ENCODE results near the gene STRN4. TPM values are rescaled to one million over a fixed set of nuclear protein-coding genes. Genes with fewer than 3 reads are reported as not detected.
"Not testable (repeated sequence)": the region's sequence is repeated elsewhere in the genome, so short reads cannot be mapped to it uniquely, and the experiment has no call there.

The STRN4 gene
- total and polyA plus RNA-seq, 2 donors (not counting 1 experiment from before 2014, with no cell fraction given), result 111 to 112 TPM

GRCh38 chr19:46713781-46714443 lies 32.3 kb downstream of the STRN4 start:
- Mint-ChIP-seq H3K27ac (peak overlapping the region; percentile 94), H3K9me3 (ENCODE audit: insufficient read depth) (no peaks in the 10 kb centered on the region), H3K27me3 (no peaks in the 10 kb centered on the region), H3K4me1 (peaks cover 37% of the 10 kb centered on the region), H3K4me3 (peak overlapping the region; percentile 97)
- peak; percentile 56 for DNase-seq
- H3K4me1 ChIP-seq (ENCODE audit: control insufficient read depth in 2 of 2, insufficient read depth in 2 of 2, low read length in 2 of 2), result peaks cover 25 to 42% of the 10 kb centered on the region in 2 donors
- H4K20me1 ChIP-seq (ENCODE audit: control insufficient read depth, insufficient read depth, low read length, poor library complexity, severe bottlenecking), result peaks cover 58% of the 10 kb centered on the region
- CTCF ChIA-PET, result interaction anchor here (0.8 to 4.4 kb wide), 7 partner anchors 9 to 127 kb away, joined by 3 to 65 read pairs (median 10); no protein-coding TSS in a partner anchor
- H3K79me2 ChIP-seq (ENCODE audit: control insufficient read depth, insufficient read depth, low read length), result peaks cover 77% of the 10 kb centered on the region
- POLR2A ChIA-PET, result interaction anchor here (0.5 to 1.3 kb wide), 8 partner anchors 8 to 110 kb away, joined by 3 to 10 read pairs (median 5); no protein-coding TSS in a partner anchor
- H3K27me3 ChIP-seq (replicated peaks in 1 of 4; ENCODE audit: control extremely low read depth in 1 of 4, control insufficient read depth in 3 of 4, insufficient read depth in 4 of 4, low read length in 3 of 4), result no peaks in the 10 kb centered on the region
- H2AFZ ChIP-seq (ENCODE audit: insufficient read depth, low read depth, low read length, poor library complexity, severe bottlenecking), result peak overlapping the region; percentile 50
- TF ChIP-seq CTCF (IDR thresholded peaks at IDR 0.05) (no peak), EZH2 (IDR thresholded peaks at IDR 0.05; ENCODE audit: borderline replicate concordance, insufficient read depth, low read depth, low read length, poor library complexity, severe bottlenecking) (no peak)
- H3K9me3 ChIP-seq (ENCODE audit: control extremely low read depth in 1 of 3, control insufficient read depth in 2 of 3, insufficient read depth in 1 of 3, low read length in 2 of 3), result no peaks in the 10 kb centered on the region
- peak; percentile 20 for ATAC-seq (ENCODE audit: low read depth)
- peak overlapping the region; percentile 82 to 89 for H3K27ac ChIP-seq (ENCODE audit: low read length in 2 of 2)
- H3K9ac ChIP-seq (ENCODE audit: low read length), result peak overlapping the region; percentile 92
- intact Hi-C loops (cut with micrococcal nuclease), result loop anchor here (1.0 to 2.0 kb wide), 3 partner anchors 10 to 73 kb away; no protein-coding TSS in a partner anchor
- H3K4me2 ChIP-seq (replicated peaks; ENCODE audit: low read depth, low read length, poor library complexity, severe bottlenecking), result peak overlapping the region; percentile 94
- H3K36me3 ChIP-seq (replicated peaks in 1 of 2; ENCODE audit: control extremely low read depth in 1 of 2, control insufficient read depth in 1 of 2, extremely low read depth in 1 of 2, insufficient read depth in 2 of 2, low read length in 1 of 2), result peaks cover 0 to 30% of the 10 kb centered on the region in 2 experiments
- 2% methylated on average over 14 of the region's 39 CpGs for WGBS (ENCODE audit: insufficient coverage)
- peak overlapping the region in 4 of 5 experiments; percentile 89 to 99 (median 94) for H3K4me3 ChIP-seq (ENCODE audit: control extremely low read depth in 1 of 5, extremely low read depth in 1 of 5, insufficient read depth in 1 of 5, low read depth in 2 of 5, low read length in 4 of 5)

- H2AFZ ChIP-seq (ENCODE audit: insufficient read depth, low read depth, low read length, poor library complexity, severe bottlenecking); H3K9me3 Mint-ChIP-seq (ENCODE audit: insufficient read depth); H3K9ac ChIP-seq (ENCODE audit: low read length); H3K27me3 ChIP-seq (replicated peaks in 1 of 4; ENCODE audit: control extremely low read depth in 1 of 4, control insufficient read depth in 3 of 4, insufficient read depth in 4 of 4, low read length in 3 of 4); H3K9me3 ChIP-seq (ENCODE audit: control extremely low read depth in 1 of 3, control insufficient read depth in 2 of 3, insufficient read depth in 1 of 3, low read length in 2 of 3); H3K4me3 ChIP-seq (ENCODE audit: control extremely low read depth in 1 of 5, extremely low read depth in 1 of 5, insufficient read depth in 1 of 5, low read depth in 2 of 5, low read length in 4 of 5); H3K27me3 Mint-ChIP-seq; ATAC-seq (ENCODE audit: low read depth); intact Hi-C loops (cut with micrococcal nuclease); DNase-seq: not testable (repeated sequence)
- H3K4me3 Mint-ChIP-seq, result peak overlapping the region; percentile 63
- ChIA-PET POLR2A (interaction anchor here (0.7 to 1.3 kb wide), 3 partner anchors 15 to 111 kb away, joined by 3 to 5 read pairs (median 4); no protein-coding TSS in a partner anchor), CTCF (interaction anchor here (0.7 to 4.4 kb wide), 7 partner anchors 9 to 128 kb away, joined by 3 to 65 read pairs (median 5); no protein-coding TSS in a partner anchor)
- Histone ChIP-seq H3K79me2 (ENCODE audit: control insufficient read depth, insufficient read depth, low read length) (peaks cover 84% of the 10 kb centered on the region), H3K4me2 (replicated peaks; ENCODE audit: low read depth, low read length, poor library complexity, severe bottlenecking) (peak overlapping the region; percentile 94), H3K4me1 (ENCODE audit: control insufficient read depth in 2 of 2, insufficient read depth in 2 of 2, low read length in 2 of 2) (peaks cover 15 to 31% of the 10 kb centered on the region in 2 donors), H4K20me1 (ENCODE audit: control insufficient read depth, insufficient read depth, low read length, poor library complexity, severe bottlenecking) (peaks cover 68% of the 10 kb centered on the region), H3K27ac (ENCODE audit: low read length in 2 of 2) (peak overlapping the region in 1 of 2 donors; percentile 39), H3K36me3 (replicated peaks in 1 of 2; ENCODE audit: control extremely low read depth in 1 of 2, control insufficient read depth in 1 of 2, extremely low read depth in 1 of 2, insufficient read depth in 2 of 2, low read length in 1 of 2) (peaks cover 0 to 39% of the 10 kb centered on the region in 2 experiments)
- peaks cover 26% of the 10 kb centered on the region for H3K4me1 Mint-ChIP-seq
- H3K27ac Mint-ChIP-seq, result peak overlapping the region; percentile 78
- WGBS (ENCODE audit: insufficient coverage), result 100% methylated on average over 1 of the region's 6 CpGs
Measured at GRCh38 chr19:46712768-46713338, 33.4 kb downstream of the STRN4 start.
